Activated naive CD4-positive, alpha-beta T cell treated with anti-CD3 and anti-CD28 coated beads for 36 hours (primary cell): Measurements from ENCODE around the gene DIAPH2. TPM values are rescaled to one million over a fixed set of nuclear protein-coding genes. Genes with fewer than 3 reads are reported as not detected.

Experiments used
- CTCF ChIA-PET: fragments of 350-600 bp; sonication (Branson Sonifier 250); formaldehyde crosslinking; loops from one replicate; lab custom pipeline; 2021; ENCODE audit warnings: antibody characterized with exemption; lab: Charles Lee
- DNase-seq: peaks from one replicate; pipeline ENCODE4 v3.0.0-alpha.2; 2020
- H3K27ac Mint-ChIP-seq: one replicate; pipeline ENCODE4 v1.8.0; 2021; ENCODE audit warnings: mild to moderate bottlenecking, mixed read lengths
- H3K27me3 Mint-ChIP-seq: one replicate; pipeline ENCODE4 v1.8.0; 2021; ENCODE audit warnings: low read depth, mixed read lengths
- H3K36me3 Mint-ChIP-seq: one replicate; pipeline ENCODE4 v1.8.0; 2021; ENCODE audit warnings: low read depth, mixed read lengths
- H3K4me1 Mint-ChIP-seq: one replicate; pipeline ENCODE4 v1.8.0; 2021; ENCODE audit warnings: low read depth, mixed read lengths
- H3K4me3 Mint-ChIP-seq: one replicate; pipeline ENCODE4 v1.8.0; 2021; ENCODE audit warnings: mild to moderate bottlenecking, moderate library complexity, mixed read lengths
- H3K9me3 Mint-ChIP-seq: one replicate; pipeline ENCODE4 v1.8.0; 2021; ENCODE audit warnings: mixed read lengths
- intact Hi-C: fragments of 100-400 bp; cut with micrococcal nuclease; formaldehyde crosslinking; loops from one replicate; pipeline ENCODE4 v1.15.1; 2023
- total RNA-seq, 2 experiments: library from RNA; stranded (reverse); gene quantifications; one replicate each; pipeline ENCODE4 v1.2.3, GENCODE V29; 2021

Gene DIAPH2
- total RNA-seq, 2 experiments from 2014 or later = 9.3 to 9.4 TPM

- Mint-ChIP-seq H3K36me3 (no peaks in the 10 kb centered on the region), H3K4me3 (peak overlapping the region; percentile 48), H3K27ac (peak overlapping the region; percentile 61), H3K27me3 (no peaks in the 10 kb centered on the region), H3K4me1 (peaks cover 15% of the 10 kb centered on the region), H3K9me3 (peaks cover 2% of the 10 kb centered on the region)
- CTCF ChIA-PET = no interaction called here
- intact Hi-C loops = loop anchor here (1.0 kb wide), 1 partner anchor 35 kb away; no protein-coding TSS in a partner anchor
- peak; percentile 51 for DNase-seq
Measured at GRCh38 chrX:97563531-97564133, 879.0 kb downstream of the DIAPH2 start.

GRCh38 chrX:97564496-97564895 lies 879.9 kb downstream of the DIAPH2 start:
- intact Hi-C loops = no loop called here
- Mint-ChIP-seq H3K27me3 (no peaks in the 10 kb centered on the region), H3K4me1 (peaks cover 15% of the 10 kb centered on the region), H3K36me3 (no peaks in the 10 kb centered on the region), H3K9me3 (peaks cover 2% of the 10 kb centered on the region), H3K4me3 (no peak overlapping the region), H3K27ac (no peak overlapping the region)
- no peak for DNase-seq
- CTCF ChIA-PET = no interaction called here

- H3K4me1 Mint-ChIP-seq = no peaks in the 10 kb centered on the region
- H3K27ac Mint-ChIP-seq = no peak overlapping the region
- no peaks in the 10 kb centered on the region for H3K36me3 Mint-ChIP-seq
- CTCF ChIA-PET = no interaction called here
- DNase-seq = no peak
- H3K9me3 Mint-ChIP-seq = no peaks in the 10 kb centered on the region
- H3K27me3 Mint-ChIP-seq = no peaks in the 10 kb centered on the region
- intact Hi-C loops = no loop called here
- H3K4me3 Mint-ChIP-seq = no peak overlapping the region
Measured at GRCh38 chrX:97587171-97587570, 902.5 kb downstream of the DIAPH2 start.

GRCh38 chrX:97594646-97595224 lies 910.1 kb downstream of the DIAPH2 start:
- no peaks in the 10 kb centered on the region for H3K36me3 Mint-ChIP-seq
- CTCF ChIA-PET = no interaction called here
- DNase-seq = no peak
- no peak overlapping the region for H3K27ac Mint-ChIP-seq
- H3K27me3 Mint-ChIP-seq = no peaks in the 10 kb centered on the region
- no peaks in the 10 kb centered on the region for H3K9me3 Mint-ChIP-seq
- peaks cover 8% of the 10 kb centered on the region for H3K4me1 Mint-ChIP-seq
- intact Hi-C loops = loop anchor here (10.0 kb wide), 1 partner anchor 910 kb away; the partner anchor contains the start of gene DIAPH2
- no peak overlapping the region for H3K4me3 Mint-ChIP-seq

GRCh38 chrX:97597954-97598353 lies 913.3 kb downstream of the DIAPH2 start:
- peaks cover 8% of the 10 kb centered on the region for H3K4me1 Mint-ChIP-seq
- H3K27me3 Mint-ChIP-seq = no peaks in the 10 kb centered on the region
- DNase-seq = peak; percentile 46
- no peaks in the 10 kb centered on the region for H3K9me3 Mint-ChIP-seq
- H3K27ac Mint-ChIP-seq = peak overlapping the region; percentile 77
- intact Hi-C loops = loop anchor here (1.0 to 10.0 kb wide), 2 partner anchors 35 to 913 kb away; partner anchors contain the start of gene DIAPH2
- peak overlapping the region; percentile 19 for H3K4me3 Mint-ChIP-seq
- no peaks in the 10 kb centered on the region for H3K36me3 Mint-ChIP-seq
- CTCF ChIA-PET = no interaction called here

- no peak for DNase-seq
- no peak overlapping the region for H3K4me3 Mint-ChIP-seq
- H3K9me3 Mint-ChIP-seq = no peaks in the 10 kb centered on the region
- no peak overlapping the region for H3K27ac Mint-ChIP-seq
- H3K4me1 Mint-ChIP-seq = peaks cover 7% of the 10 kb centered on the region
- CTCF ChIA-PET = no interaction called here
- H3K27me3 Mint-ChIP-seq = no peaks in the 10 kb centered on the region
- no peaks in the 10 kb centered on the region for H3K36me3 Mint-ChIP-seq
- intact Hi-C loops = no loop called here
Measured at GRCh38 chrX:97602465-97603258, 918.0 kb downstream of the DIAPH2 start.

DNA sequence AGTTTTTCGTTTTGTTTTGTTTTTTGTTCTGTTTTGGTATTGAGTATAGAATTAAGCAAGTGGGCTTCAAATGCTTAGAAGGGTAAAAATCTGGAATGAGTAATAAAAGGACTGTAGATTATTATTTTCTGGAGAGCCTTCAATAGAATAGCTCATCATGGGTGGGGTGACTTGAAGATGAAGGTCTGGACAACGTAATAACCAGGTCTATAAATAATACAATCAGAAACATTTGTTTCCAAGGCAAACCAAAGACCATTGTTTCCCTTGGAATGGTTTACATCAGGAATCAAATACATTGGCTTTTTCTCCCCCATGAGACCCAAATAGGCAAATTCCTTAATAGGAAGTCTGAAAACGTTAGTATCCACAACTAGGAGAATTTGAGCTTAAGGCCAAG lies 920.6 kb downstream of the DIAPH2 start:
- Mint-ChIP-seq H3K4me1 (no peaks in the 10 kb centered on the region), H3K9me3 (no peaks in the 10 kb centered on the region), H3K27me3 (no peaks in the 10 kb centered on the region), H3K27ac (no peak overlapping the region), H3K4me3 (no peak overlapping the region), H3K36me3 (no peaks in the 10 kb centered on the region)
- DNase-seq = no peak
- intact Hi-C loops = no loop called here
- CTCF ChIA-PET = no interaction called here

DNA sequence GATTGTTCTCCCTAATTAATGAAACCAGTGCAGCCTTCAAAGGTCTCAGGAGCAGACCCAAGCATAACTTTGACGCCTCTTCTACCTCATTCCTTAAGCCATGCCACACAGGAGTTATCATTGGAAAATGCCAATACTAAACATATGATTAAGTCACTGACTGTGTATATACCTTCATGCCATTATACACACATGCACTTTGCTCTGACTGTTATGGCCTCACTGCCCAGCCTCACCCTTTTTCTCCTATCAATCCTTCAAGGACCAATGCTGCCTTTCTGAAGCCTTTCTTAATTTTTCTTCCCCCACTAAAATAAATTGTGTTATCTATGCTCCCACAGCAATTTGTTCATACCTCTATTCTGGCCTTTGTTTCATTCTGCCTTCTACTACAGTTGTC lies 924.7 kb downstream of the DIAPH2 start:
- Mint-ChIP-seq H3K27me3 (no peaks in the 10 kb centered on the region), H3K4me3 (no peak overlapping the region), H3K27ac (no peak overlapping the region), H3K36me3 (no peaks in the 10 kb centered on the region), H3K4me1 (no peaks in the 10 kb centered on the region), H3K9me3 (no peaks in the 10 kb centered on the region)
- CTCF ChIA-PET = no interaction called here
- DNase-seq = no peak
- intact Hi-C loops = no loop called here

DNA sequence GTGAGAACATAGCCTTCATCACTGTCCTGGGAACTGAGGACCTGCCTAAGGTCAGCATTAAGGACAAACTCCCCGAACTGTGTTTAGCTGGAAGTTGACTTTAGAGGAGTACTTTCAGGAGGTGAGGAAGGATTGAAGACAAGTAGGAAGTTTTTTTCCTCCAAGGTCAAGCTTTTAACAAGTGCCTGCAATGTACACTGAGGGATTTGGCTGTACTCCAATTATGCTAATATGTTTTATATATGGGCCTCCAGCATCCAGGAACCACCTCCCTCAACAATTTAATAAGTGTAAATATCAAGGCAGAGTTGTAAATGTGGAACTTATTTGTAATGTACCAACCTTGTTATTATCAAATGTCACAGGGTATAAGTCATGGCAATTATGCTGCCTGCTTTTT lies 925.3 kb downstream of the DIAPH2 start:
- DNase-seq = no peak
- H3K27ac Mint-ChIP-seq = no peak overlapping the region
- no peaks in the 10 kb centered on the region for H3K4me1 Mint-ChIP-seq
- CTCF ChIA-PET = no interaction called here
- H3K36me3 Mint-ChIP-seq = no peaks in the 10 kb centered on the region
- H3K4me3 Mint-ChIP-seq = no peak overlapping the region
- H3K27me3 Mint-ChIP-seq = no peaks in the 10 kb centered on the region
- H3K9me3 Mint-ChIP-seq = no peaks in the 10 kb centered on the region
- intact Hi-C loops = no loop called here

- Mint-ChIP-seq H3K27ac (no peak overlapping the region), H3K4me3 (no peak overlapping the region), H3K9me3 (no peaks in the 10 kb centered on the region), H3K36me3 (no peaks in the 10 kb centered on the region), H3K27me3 (no peaks in the 10 kb centered on the region), H3K4me1 (no peaks in the 10 kb centered on the region)
- DNase-seq = peak; percentile 17
- CTCF ChIA-PET = no interaction called here
- intact Hi-C loops = no loop called here
Measured at GRCh38 chrX:97616883-97617530, 932.4 kb downstream of the DIAPH2 start.

DNA sequence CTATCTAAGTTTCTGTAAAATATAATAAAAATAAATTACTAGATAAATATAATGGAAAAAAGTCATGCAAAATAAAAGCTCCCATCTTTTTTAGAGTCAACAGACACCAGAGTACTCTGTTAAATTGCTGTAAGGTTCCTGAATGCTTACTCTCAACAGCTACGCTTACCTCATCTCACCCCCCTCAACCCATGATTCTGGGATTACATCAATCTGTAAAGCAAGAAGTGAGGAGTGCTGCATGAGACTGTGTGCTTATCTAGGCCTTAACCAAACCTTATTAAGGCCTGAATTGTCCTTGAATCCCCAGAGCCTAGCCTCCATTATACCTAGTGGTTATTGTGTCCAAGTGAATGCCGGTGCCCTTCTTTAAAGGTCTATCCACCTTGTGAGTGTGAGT lies 934.9 kb downstream of the DIAPH2 start:
- CTCF ChIA-PET = no interaction called here
- no peak for DNase-seq
- H3K36me3 Mint-ChIP-seq = no peaks in the 10 kb centered on the region
- H3K27me3 Mint-ChIP-seq = no peaks in the 10 kb centered on the region
- intact Hi-C loops = no loop called here
- no peak overlapping the region for H3K27ac Mint-ChIP-seq
- no peak overlapping the region for H3K4me3 Mint-ChIP-seq
- H3K9me3 Mint-ChIP-seq = no peaks in the 10 kb centered on the region
- no peaks in the 10 kb centered on the region for H3K4me1 Mint-ChIP-seq

GRCh38 chrX:97622111-97622510 lies 937.5 kb downstream of the DIAPH2 start:
- intact Hi-C loops = no loop called here
- H3K4me1 Mint-ChIP-seq = no peaks in the 10 kb centered on the region
- CTCF ChIA-PET = no interaction called here
- H3K4me3 Mint-ChIP-seq = no peak overlapping the region
- DNase-seq = no peak
- no peaks in the 10 kb centered on the region for H3K27me3 Mint-ChIP-seq
- no peak overlapping the region for H3K27ac Mint-ChIP-seq
- H3K36me3 Mint-ChIP-seq = no peaks in the 10 kb centered on the region
- no peaks in the 10 kb centered on the region for H3K9me3 Mint-ChIP-seq
